Lower leg skin (tissue), 4 donors: ENCODE data around the gene BATF. TPM values are rescaled to one million over a fixed set of nuclear protein-coding genes. Genes with fewer than 3 reads are reported as not detected.

Experiments
- DNase-seq, 2 donors: peaks; one replicate each; pipeline ENCODE4 v3.0.0-alpha.2; 2019; ENCODE audit warnings: low spot score in 2 of 2
- H3K4me3 ChIP-seq: fragments of 200-600 bp; sonication (generic); 2 replicates; pipeline ENCODE4 v1.5.1; 2017; ENCODE audit warnings: mild to moderate bottlenecking, low read depth; ENCODE audit not compliant: poor library complexity, severe bottlenecking
- CTCF ChIP-seq, 3 donors: fragments of 450-650 bp; IDR thresholded peaks; one replicate each; pipeline ENCODE4 v1.5.1; 2016; ENCODE audit warnings: antibody characterized with exemption in 3 of 3, mild to moderate bottlenecking in 3 of 3, moderate library complexity in 2 of 3
- POLR2A ChIP-seq, 2 donors: fragments of 450-650 bp; IDR thresholded peaks; one replicate each; pipeline ENCODE4 v1.6.1; 2016 to 2017; ENCODE audit warnings: antibody characterized with exemption in 2 of 2, mild to moderate bottlenecking in 1 of 2, moderate library complexity in 1 of 2
- WGBS, 2 donors: methylation state at CpG; one replicate each; pipeline ENCODE4 v1.1.5; 2018; 5-methylcytosine and 5-hydroxymethylcytosine counted together
- intact Hi-C: fragments of 100-400 bp; cut with DNase I; formaldehyde crosslinking; loops from one replicate; pipeline ENCODE4 v1.15.0; 2023; ENCODE audit warnings: low total_unique reads
- total RNA-seq, 4 donors: library from RNA; depleted of rRNA; stranded (reverse); fragments of >200 nt; gene quantifications; one replicate each; pipeline ENCODE4 v1.1.0, GENCODE V29; 2016

BATF gene
- total RNA-seq, 4 donors from 2014 or later: 2.1 to 7.3 (median 4.6) TPM

- 80 to 88% methylated on average over 6 of the region's 6 CpGs for WGBS, 2 donors
- intact Hi-C loops: loop anchor here (5.0 to 10.0 kb wide), 2 partner anchors 65 to 252 kb away; no protein-coding TSS in a partner anchor
- peak in 1 of 2 donors; percentile 46 for DNase-seq
- no peak overlapping the region for H3K4me3 ChIP-seq
- TF ChIP-seq POLR2A (IDR thresholded peaks at IDR 0.05) (no peak), CTCF (IDR thresholded peaks at IDR 0.05) (no peak)
Measured at GRCh38 chr14:75559451-75560222, 37.4 kb downstream of the BATF start.

- intact Hi-C loops: loop anchor here (5.0 kb wide), 1 partner anchor 254 kb away; no protein-coding TSS in a partner anchor
- WGBS, 2 donors: 0 to 2% methylated on average over 6 of the region's 6 CpGs
- no peak for TF ChIP-seq POLR2A (IDR thresholded peaks at IDR 0.05)
- TF ChIP-seq CTCF (IDR thresholded peaks at IDR 0.05): no peak
- H3K4me3 ChIP-seq: no peak overlapping the region
- DNase-seq: peak; percentile 75 to 91
Measured at GRCh38 chr14:75561013-75561432, 38.8 kb downstream of the BATF start.

GRCh38 chr14:75562089-75562488 is 39.8 kb downstream of the BATF start:
- intact Hi-C loops: loop anchor here (5.0 kb wide), 1 partner anchor 255 kb away; no protein-coding TSS in a partner anchor
- no peak for DNase-seq
- 64 to 69% methylated on average over 7 of the region's 7 CpGs for WGBS, 2 donors
- TF ChIP-seq CTCF (IDR thresholded peaks at IDR 0.05): no peak
- no peak for TF ChIP-seq POLR2A (IDR thresholded peaks at IDR 0.05)
- no peak overlapping the region for H3K4me3 ChIP-seq

- no peak for DNase-seq
- no peak overlapping the region for H3K4me3 ChIP-seq
- 74 to 85% methylated on average over 4 of the region's 4 CpGs for WGBS, 2 donors
- intact Hi-C loops: loop anchor here (5.0 kb wide), 1 partner anchor 255 kb away; no protein-coding TSS in a partner anchor
- no peak for TF ChIP-seq POLR2A (IDR thresholded peaks at IDR 0.05)
- TF ChIP-seq CTCF (IDR thresholded peaks at IDR 0.05): no peak
Measured at GRCh38 chr14:75562489-75562888, 40.2 kb downstream of the BATF start.

GRCh38 chr14:75563931-75564330 is 41.7 kb downstream of the BATF start:
- no peak for TF ChIP-seq CTCF (IDR thresholded peaks at IDR 0.05)
- TF ChIP-seq POLR2A (IDR thresholded peaks at IDR 0.05): no peak
- 71 to 72% methylated on average over 4 of the region's 4 CpGs for WGBS, 2 donors
- DNase-seq: no peak
- intact Hi-C loops: loop anchor here (5.0 kb wide), 1 partner anchor 257 kb away; no protein-coding TSS in a partner anchor
- H3K4me3 ChIP-seq: no peak overlapping the region
